GM19452 (cell line): ENCODE results near the gene PPP1R14D.
"Not testable (repeated sequence)": the region's sequence is repeated elsewhere in the genome, so short reads cannot be mapped to it uniquely, and the experiment has no call there.

Source experiments
- ATAC-seq: cut with Tn5 transposase; IDR thresholded peaks from one replicate; pipeline ENCODE4 v1.9.1; 2021; ENCODE audit not compliant: unreplicated experiment

Gene PPP1R14D, protein sequence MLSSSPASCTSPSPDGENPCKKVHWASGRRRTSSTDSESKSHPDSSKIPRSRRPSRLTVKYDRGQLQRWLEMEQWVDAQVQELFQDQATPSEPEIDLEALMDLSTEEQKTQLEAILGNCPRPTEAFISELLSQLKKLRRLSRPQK

DNA sequence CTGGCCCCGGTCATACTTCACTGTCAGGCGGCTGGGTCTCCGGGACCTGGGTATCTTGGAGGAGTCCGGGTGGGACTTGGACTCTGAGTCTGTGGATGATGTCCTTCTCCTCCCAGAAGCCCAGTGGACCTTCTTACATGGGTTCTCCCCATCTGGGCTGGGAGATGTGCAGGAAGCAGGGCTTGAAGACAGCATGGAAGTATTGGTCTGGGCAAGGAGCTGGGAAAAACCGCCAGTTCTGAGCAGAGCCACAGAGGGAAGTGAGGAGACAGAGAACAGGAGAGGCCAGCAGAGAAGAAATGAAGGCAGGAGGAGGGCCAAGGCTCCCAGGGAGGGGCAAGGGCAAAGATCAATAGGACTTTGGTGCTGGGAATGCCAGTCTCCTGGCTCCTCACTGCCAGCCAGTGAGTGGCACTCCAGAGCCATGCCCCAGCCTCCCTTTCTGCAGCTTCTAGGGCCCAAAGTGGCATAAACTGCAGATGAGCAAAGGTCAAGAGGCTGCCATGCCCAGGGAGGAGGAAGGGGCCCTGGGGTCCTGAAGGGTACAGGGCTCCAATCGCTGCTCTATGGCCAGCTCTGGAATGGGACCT is at the start of gene PPP1R14D:
TSS of gene PPP1R14D (minus strand) at position 262 of the 590 bp plus-strand sequence. CDS start at position 195, 67 bp downstream.
- ATAC-seq, result no peak

DNA sequence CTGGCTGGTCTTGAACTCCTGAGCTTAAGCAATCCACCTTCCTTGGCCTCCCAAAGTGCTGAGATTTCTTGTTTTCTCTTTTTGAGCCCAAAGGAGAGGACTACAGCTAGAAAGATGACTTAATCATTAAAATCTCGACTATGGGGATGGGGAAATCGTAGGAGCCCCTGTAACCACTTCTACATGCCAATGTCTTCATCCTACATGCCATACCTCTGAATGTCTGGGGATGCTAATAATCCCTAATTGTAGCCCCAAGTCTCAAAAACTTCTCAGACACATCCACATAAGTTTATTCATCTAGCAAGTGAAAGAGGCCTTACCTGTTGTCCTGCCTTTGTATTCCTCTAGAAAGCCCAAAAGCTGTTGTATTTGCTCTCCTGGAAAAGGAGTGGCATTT is 49.2 kb upstream of the PPP1R14D start:
- no peak for ATAC-seq

DNA sequence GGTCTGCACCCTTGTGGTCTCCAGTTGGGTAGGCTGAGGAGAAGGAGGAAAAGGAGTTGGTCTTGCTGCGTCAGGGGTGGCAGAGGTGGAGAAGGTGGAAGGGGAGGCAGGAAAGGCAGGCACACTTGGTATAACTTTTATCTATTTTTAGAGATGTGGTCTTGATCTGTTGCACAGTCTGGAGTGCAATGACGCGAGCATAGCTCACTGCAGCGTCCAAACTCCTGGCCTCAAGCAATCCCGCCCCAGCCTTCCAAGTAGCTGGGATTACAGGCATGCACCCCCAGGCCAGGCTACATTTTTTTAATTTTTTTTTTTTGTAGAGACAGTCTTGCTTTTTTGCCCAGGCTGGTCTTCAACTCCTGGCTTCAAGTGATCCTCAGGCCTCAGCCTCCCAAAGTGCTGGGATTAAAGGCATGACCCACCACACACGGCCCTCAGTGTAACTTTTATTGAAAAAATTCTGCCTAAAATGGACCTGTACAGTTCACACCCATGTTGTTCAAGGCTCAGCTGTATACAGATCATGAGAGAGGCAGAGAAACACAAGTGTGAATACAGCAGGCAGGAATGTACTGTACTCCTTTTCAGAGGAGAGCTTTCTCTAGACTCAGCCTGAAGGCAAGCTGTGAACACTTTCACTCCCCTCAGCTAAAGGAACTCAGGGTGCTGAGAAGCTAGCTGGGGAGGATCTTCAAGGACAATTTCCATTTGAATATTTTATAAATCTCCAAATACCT is 47.7 kb upstream of the PPP1R14D start:
- ATAC-seq, result no peak

DNA sequence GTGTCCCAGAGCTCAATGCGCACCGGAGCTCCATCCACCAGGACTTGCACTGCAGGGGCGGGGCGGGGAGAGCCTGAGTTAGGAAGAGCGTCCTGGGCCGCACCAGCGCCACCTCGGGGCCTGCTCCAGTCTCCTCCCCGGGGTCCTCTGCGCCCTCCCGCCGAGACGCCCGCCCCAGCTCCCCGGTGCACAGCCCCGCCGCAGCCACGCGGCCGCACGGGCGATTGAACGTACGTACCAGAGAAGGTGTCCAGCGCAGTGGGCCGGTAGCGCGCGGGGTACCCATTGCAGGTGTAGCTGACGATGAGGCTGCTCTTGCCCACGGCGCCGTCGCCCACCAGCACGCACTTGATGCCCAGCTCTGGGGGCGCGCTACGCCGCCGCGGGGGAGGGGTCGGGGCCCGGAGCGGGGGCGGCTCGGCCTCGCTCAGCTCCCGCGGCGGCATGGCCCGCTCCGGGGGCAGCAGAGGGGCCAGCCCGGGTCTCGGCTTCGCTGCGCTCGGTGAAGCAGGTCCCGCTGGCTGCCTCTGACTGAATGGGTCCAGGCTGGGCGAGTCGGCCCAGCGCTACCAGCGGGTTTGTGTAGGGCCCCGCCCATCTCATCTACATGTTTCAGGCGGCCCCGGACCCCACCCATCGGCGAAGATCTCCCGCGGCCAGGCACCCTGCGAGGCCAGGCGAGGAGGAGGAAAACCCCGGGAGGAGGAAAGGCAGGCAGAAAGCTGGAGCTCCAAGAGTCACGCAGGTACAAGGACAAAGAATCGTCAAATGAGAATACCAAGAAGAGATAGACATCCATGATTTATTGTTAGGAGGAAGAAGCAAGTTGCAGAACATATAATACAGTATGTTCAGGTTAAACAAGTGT is 45.4 kb upstream of the PPP1R14D start, which contains the start of gene RHOV:
TSS of gene RHOV (minus strand) at position 541 of the 868 bp plus-strand sequence. CDS start at position 446, 95 bp downstream.
- ATAC-seq, result peak; percentile 56

DNA sequence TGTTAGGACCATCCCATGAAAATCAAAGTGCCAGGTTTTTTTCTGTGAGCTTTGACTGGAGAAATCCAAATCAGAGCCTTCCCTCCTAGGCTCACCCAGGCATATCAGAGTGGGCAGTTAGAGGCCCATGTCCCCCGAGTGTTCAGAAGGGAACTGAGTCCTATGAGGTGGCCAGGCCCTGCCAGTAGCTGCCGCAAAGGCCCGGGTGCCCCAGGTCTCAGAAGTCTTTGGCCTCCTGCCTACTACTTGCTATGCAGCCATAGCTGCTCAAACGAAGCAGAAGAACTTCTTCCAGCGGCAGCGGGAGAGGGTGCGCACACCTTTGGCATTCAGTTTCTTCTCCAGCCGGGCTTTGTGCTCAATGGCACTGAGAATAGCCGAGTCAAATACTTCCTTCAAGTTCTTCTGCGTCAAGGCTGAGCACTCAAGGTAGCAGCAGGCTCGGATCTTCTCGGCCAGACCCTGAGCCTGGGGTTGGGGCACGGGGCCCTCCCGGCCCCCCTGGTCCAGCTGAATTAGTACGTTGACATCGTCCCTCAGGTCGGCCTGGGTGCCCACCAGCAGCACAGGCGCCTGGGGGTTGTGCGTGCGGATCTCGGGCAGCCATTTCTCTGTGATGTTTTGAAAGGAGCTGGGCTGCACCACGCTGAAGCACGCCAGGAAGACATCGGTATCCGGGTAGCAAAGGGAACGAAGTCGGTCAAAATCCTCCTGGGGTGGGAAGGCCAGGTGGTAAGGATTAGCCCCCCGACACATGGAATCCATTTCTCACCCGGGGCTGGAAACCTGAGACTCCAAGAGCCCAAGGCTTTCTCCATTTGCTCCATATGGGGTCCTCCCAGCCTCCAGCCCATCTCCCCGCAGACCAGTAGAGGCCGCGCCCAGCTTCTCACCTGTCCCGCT is 44.5 kb upstream of the PPP1R14D start:
- no peak for ATAC-seq

DNA sequence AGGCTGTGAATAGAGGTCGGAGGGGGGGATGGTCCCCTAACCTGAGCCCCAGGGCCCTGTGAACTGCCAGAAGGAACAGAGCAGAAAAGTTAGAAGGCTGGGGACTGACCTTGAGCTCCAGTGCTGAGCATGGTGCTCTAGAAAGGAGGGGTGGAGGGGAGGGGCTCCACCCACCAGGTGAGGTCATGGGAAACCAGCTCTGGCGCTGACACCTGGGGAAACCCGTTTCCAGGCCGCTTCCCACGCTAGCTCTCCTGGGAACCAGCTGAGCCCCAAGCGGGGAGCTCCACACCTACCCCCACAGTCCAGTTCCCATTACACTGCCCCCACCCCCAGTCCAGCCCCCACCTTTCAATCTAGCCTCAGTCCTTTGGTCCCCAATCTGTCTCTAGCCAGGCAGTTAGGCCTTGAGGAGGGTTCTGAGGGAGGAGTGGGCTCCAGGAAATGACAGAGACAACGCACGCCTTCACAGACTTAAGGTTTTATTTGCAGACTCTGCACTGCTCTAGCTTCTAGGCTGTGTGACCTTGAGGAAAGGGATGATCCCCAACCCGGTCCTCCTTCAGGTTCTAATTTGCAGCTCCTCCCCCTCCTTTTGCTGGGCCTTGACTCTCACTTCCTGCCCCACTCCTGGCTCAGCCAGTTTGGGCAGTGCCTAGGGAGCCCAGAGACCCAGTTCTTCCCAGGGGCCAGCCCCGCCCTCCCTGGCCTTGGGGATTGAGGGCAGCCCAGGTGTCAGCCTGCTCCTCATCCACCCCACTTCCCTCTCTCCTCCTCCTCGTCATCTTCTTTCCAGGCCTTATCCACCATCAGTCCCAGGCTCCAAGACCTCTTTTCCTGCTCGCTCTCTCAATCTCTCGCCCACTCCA is 43.5 kb upstream of the PPP1R14D start:
- no peak for ATAC-seq

DNA sequence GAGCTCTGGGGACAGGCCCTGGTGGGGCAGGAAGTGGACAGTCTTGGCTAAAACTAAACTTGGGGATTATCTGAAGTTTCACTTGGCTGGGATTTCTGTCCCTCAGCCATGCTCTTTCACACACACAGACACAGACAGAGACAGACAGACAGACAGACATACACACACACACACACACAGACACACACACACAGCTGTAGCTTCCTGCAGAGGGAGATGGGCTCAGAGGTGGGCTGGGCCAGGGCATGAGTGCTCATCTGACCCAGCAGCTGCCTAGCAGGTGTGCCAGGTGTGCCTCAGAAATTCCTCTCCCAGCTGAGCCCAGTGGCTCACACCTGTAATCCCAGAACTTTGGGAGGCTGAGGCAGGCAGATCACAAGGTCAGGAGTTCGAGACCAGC is 42.2 kb upstream of the PPP1R14D start:
- no peak for ATAC-seq

DNA sequence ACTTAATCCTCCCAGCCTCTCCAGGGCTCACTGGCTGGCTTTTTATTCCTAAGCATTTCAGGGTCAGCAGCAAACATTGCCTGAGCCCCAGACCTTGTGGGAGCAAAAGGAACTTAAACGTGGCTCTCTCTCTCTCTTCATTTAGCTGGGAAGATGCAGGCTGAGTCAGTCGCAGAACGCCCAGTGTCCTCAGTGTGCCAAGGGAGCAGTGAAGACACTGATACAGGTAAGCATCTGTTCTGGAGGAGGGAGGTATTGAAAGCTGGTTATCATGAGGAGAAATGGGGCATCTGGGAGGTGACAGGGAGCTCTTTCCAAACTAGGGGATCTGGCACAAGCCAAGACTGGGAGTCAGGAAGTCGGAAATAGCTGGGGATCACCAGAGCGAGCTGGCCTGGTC is 41.2 kb upstream of the PPP1R14D start:
- ATAC-seq, result no peak

DNA sequence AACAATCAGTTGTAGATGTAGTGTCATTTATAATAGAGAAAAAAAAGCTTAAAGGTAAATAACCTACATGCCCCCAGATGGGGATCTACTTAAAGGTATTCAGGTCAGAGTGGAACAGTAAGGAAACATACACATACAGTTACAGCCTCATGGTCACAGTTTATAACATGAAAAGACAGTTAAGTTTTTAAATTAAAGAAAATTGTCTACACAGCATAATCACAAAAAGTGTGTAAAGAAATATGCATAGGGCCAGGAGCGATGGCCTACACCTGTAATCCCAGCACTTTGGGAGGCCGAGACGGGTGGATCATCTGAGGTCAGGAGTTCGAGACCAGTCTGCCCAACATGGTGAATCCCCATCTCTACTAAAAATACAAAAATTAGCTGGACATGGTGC is 38.7 kb upstream of the PPP1R14D start:
- ATAC-seq, result no peak

DNA sequence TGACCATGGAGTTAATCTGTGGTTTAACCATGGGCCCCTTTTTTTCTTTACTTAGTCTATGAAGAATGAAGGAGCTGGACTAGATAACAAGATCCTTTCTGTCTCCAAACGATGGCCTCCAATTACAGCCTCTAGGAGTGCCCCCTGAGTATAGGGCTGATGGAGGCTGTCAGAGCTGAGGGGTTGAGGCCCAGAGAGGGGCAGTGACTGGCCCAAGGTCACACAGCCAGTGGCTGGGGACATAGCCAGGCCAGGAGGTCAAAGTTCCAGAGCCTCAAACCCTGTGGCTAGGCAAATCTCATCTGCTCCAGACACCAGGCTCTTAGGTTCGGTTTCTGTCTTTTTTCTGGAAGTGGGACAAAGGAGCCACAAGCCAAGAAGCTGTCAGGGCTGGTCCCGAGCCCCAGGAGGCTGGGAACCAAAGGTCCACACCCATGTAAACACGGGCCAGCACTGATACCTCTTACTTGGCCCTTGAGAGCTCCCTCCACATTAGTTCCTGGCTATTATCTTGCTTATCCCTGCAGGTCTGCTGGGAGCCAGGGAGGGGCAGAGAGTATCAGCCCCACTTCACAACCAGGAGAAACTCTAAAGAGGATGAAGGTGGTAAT is 35.3 kb upstream of the PPP1R14D start:
- no peak for ATAC-seq

DNA sequence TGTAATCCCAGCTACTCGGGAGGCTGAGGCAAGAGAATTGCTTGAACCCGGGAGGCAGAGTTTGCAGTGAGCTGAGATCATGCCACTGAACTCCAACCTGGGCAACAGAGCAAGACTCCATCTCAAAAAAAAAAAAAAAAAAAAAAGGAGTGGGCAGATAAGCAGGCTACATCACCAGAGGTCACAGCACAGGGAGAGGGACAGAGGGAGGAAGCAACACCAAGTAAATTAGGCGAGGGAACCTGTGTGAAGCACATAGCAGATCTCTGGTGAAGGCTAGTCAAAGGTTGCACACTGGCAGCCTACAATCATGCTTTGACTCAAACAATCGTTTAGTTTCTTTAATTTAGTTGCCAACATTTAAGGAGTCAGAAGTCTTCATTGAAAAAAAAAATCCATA is 32.6 kb upstream of the PPP1R14D start:
- not testable (repeated sequence) for ATAC-seq

DNA sequence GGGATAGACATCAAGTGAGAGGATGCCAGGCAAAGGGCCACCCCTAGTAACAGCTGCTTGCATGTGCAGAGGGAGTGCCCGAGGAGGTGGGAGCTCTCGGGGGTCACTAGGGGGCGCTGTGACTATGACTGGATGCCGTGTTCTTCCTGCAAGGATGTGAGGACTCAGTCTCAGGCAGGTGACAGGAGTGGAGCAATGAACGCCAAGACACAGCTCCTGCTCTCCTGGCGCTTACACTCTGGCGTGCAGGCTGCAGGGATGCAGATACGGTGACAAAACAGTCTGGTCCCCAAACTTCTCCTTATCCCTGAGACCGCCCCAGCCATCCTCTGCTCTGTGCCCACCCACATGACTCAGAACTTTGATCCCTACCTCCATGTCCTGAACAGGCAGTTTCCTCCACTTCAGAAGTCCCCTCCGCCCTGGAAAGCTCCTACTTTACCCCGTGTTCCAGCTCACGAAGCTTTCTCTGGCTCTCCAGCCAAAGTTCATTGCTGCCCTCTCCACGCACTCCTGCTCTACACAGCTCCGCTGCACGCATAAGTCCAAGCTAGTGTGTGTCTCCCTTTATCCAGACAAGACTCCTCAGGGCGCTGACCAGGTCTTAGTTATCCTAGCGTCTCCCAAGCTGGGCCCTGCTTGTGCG is 30.8 kb upstream of the PPP1R14D start:
- no peak for ATAC-seq

DNA sequence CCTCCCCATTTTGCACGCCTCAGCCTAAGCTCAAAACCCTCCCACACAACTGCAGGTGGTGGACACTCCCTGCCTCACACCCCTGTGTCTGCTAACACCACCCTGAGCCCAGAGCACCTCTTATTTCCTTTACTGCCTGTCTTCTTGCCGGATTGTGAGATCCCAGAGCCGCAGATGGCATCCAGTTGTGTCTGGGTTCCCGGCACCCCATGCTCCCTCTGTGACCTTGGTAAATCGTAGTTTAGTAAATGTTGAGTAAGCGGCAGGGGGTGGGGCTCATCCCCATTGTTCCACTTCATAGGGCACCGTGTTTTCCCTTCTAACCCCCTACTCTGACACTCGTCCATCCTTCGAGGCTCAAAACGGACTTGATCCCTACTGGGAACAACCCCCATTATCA is 30.2 kb upstream of the PPP1R14D start:
- no peak for ATAC-seq

DNA sequence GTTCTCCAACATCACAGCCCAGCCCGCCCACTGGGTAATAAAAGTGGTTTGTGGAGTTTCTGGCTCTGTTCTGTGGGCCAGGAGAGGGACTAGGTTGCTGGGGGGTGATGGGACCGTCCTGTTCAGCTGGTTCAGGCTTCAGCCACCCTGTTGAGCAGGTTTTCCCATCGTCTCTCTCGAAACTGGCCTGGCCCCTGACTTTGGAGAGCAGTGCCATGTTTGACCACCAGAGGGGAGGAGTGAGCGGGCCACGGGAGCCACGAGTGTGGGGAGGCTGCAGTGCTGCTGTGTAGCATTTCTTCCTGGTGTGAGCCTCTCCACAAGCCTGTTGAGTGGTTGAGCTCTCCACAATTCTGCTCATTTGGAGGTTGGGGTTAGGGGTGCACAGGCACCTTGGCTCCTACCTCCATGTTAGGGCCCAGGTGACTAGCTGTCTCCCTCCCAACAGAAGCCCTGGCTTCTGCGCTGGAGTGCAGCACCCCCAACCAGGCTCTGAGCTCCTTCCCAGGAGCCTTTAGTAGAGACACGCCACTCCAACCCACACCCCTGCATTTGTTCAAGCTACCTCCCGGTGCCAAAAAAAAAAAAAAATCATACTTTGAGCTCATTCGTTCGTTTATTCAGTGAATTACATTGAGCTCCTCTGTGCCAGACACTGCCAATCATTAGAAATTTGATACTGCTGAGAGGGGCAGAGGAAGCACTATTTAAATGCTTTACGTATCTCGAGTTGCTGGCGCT is 29.3 kb upstream of the PPP1R14D start:
- no peak for ATAC-seq

DNA sequence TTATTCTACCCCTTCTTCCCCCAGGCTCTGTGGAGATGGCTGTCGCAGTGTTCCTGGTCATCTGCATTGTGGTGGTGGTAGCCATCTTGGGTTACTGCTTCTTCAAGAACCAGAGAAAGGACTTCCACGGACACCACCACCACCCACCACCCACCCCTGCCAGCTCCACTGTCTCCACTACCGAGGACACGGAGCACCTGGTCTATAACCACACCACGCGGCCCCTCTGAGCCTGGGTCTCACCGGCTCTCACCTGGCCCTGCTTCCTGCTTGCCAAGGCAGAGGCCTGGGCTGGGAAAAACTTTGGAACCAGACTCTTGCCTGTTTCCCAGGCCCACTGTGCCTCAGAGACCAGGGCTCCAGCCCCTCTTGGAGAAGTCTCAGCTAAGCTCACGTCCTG is 28.2 kb upstream of the PPP1R14D start:
- ATAC-seq, result no peak

DNA sequence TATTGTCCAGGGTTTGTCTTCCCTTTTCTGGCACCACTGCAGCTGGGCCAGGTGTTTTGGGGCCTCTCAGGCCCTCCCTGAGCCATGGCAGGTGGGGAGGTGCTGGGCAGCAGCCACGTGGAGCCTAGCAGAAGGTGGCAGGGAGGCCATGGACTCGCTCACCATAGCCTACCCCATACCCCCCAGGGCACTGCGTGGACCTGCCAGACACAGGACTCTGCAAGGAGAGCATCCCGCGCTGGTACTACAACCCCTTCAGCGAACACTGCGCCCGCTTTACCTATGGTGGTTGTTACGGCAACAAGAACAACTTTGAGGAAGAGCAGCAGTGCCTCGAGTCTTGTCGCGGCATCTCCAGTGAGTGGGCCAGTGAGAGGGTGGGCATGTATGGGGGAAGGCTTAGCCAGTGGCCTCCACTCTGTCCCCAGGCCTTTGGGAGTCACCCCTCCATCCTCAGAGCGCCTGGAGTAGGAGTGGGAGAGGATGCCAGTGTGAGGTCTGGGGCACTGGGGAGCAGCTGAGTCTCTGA is 27.3 kb upstream of the PPP1R14D start:
- no peak for ATAC-seq

DNA sequence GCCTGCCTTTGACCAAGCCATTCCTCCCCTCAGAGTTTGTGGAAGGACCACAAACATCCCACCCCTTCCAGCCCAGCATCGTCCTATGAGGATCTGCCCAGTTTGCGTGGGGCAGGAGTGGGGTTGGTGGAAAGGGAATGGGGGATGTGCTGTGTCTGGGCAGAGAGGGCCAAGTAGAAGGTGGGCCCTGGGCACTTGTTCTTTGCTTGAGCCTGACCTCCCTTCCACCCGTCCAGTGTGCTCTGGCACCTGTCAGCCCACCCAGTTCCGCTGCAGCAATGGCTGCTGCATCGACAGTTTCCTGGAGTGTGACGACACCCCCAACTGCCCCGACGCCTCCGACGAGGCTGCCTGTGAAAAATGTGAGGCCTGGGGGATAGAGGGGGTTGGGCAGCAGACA is 25.7 kb upstream of the PPP1R14D start:
- ATAC-seq, result no peak
